ENCODE data around the gene NME7.
"Not testable (repeated sequence)": the region's sequence is repeated elsewhere in the genome, so short reads cannot be mapped to it uniquely, and the experiment has no call there.

NME7 gene

DNA sequence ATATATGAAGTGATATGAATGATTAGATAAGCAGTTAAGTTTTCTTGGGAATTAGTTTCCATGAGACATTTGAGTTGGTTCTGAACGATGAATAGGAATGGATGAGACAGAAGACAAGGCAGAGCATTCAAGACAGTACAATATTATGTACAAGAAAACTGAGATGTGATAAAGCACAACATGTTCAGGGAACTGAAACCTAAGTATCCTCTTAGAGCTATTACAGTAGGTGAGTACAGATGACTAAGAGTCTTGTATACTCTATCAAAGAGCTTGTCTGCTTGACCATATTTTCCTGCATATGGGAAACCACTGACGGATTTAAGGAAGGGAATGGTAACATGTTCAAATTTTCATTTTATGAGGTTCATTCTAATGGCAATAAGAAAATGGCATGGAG, 61.6 kb downstream of the NME7 start:
- no peak for DNase-seq

DNA sequence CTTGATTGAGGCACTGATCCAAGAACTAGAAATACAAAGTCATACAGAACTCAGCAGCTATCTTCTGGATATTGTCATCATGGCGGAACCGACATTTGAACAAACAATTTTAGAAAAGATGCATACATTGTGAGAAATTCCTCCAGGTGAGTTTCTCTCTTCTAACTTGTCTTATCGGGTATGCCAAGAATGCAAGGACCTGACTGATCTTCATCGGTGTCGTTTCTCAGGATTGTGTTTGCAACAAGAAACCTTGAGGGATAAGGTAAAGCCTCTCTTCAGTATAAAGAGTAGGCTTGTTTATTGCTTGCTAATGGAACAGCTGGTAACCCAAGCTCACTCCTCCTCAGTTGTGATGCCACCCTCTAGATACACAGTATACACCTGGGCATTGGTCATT, 62.2 kb downstream of the NME7 start:
- DNase-seq = no peak

DNA sequence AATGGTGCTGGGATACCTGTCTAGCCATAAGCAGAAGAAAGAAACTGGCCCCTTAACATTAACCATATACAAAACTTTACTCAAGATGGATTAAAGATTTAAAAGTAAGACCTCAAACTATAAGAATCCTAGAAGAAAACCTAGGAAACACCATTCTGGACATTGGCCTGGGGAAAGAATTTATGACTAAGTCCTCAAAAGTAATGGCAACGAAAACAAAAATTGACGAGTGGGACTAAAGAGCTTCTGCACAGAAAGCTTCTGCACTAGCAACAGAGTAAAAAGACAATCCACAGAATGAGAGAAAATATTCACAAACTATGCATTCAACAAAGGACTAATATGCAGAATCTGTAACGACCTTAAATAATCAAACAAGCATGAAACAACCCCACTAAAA, 66.7 kb downstream of the NME7 start:
- no peak for DNase-seq

DNA sequence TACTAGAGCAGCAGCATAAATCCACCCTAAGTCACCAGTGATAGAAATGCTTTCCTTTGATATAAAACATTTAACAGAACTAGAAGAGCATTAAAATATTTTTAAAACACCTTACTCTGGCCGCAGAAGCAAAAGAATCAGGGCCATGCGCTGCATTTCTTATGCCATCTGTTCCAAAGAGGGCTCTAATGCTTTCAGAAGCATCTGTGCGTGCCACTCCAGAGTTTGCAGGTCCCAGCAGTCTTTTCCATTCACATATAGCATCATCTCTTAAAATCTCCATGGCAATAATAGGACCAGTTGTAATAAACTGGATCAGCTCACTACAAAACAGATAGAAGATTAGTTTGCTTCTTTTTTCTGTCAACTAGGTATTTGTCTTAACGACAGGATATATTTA, 69.2 kb downstream of the NME7 start:
- DNase-seq = no peak

DNA sequence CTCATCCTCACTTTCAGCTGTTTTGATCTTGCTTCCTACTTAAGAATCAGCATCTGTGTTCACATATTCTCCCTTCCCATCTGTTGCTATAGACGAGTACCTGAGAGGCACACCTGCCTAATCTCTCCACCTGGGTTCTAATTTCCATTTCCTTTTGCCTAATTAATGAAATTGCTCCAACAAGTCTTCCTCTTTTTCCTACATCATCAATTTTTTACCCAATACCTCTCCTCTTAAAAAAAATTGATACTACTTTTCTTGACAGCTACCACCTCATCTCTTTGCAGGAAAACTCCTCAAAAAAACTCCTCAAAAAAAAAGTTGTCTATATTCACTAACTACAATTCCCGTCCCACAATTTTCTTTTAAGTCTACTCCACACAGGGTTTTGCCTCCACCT, 71.8 kb downstream of the NME7 start:
- no peak for DNase-seq

DNA sequence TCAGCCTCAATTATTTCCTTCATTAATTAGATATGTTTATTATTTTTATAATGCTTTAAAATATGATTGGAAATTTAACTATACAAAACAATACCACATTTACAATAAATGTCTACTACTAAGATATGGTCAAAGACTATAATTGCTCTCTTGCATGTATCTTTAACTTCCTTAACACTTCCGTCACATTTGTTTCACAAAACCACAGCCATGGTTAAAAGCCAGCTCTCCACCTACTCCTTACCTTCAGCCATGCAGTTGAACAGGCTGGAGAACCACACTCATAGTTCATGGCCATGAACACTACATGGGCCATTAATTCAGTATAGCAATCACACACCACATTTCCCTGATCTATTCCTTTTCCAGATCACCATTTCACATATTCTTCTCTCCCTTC, 72.2 kb downstream of the NME7 start:
- no peak for DNase-seq

DNA sequence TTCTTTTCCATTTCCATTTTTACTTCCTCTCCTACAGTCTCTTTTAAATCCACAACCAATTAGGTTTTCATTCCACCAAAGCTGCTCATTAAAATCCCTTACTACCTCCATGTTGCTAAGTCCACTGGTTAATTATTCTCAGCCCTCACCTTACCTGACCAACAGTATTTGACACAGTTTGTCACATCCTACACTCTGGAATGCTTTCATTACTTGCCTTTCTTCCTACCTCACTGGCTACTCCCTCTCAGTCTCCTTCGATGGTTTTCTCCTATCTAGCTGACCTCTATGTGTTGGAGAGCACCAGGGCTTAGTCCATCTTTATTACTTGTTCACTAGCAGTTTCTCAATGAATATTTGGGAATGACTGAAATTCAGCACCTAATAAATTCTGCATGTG, 78.6 kb downstream of the NME7 start:
- no peak for DNase-seq

DNA sequence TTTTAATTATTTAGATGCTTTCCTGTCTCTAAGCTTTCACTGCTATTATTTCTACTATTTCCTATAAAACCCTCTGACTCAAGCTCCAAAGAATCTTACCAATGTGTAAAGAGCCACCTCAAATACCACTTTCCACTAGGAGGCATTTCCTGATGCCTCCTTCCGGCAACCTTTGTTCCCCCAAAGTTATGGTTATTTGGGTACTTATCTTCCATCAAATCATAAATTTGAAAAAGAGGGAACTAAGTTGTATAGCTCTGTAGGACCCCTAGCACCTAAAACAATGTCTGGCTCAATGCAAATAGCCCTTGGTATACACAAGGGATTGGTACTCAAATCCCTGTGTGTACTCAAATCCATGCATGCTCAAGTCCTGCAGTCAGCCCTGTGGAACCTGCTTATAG, 79.6 kb downstream of the NME7 start:
- DNase-seq = no peak

DNA sequence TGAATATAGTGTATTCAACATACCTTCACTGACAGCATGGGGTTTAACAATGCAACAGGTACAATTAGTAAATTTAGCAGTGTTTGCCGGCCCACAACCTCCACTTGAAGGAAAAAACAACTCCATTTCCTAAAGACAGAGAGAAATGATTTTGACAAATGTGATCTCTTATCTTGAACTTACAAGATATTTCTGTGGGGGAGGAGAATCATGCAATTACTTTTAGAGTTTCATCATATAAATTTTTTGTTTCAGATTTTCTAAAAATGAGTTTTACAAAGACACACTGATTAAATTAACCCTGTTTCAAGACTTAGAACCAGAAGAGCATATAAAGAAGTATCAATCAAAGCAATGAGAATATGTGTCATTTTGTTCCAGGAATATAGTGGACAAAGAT, 80.3 kb downstream of the NME7 start:
- no peak for DNase-seq

DNA sequence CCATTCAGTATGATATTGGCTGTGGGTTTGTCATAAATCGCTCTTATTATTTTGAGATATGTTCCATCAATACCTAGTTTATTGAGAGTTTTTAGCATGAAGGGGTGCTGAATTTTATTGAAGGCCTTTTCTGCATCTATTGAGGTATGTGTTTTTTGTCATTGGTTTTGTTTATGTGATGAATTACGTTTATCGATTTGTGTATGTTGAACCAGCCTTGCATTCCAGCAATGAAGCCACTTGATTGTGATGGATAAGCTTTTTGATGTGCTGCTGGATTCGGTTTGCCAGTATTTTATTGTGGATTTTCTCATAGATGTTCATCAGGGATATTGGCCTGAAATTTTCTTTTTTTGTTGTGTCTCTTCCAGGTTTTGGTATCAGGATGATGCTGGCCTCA, 86.0 kb downstream of the NME7 start:
- DNase-seq = not testable (repeated sequence)

DNA sequence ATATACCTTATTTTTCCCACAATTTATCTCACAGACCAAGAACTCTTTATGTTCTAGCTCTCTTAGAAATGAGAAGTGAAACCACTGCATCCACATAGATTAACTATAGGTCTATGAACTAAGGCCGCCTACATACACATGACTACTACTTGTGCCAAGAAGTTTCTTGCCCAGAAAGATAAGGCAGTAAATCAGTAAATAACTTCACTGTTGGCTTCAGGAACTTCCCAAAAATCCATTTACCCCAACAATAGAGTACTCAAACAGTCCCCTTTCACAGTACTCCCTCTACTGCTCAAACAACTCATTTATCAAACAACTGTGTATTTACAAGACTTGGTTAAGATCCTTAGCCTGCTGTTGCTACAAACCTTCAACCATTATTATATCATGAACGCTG, 96.5 kb downstream of the NME7 start:
- no peak for DNase-seq

DNA sequence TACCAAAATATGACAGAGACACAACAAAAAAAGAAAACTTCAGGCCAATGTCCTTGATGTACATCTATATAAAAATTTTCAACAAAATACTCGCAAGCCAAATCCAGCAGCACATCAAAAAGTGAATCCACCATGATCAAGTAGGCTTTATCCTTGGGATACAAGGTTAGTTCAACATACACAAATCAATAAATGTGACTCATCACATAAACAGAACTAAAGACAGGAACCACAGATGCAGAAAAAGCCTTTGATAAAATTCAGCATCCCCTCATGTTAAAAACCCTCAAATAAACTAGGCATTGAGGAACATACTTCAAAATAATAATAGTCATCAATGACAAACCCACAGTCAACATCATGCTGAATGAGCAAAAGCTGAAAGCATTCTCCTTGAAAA, 101.5 kb downstream of the NME7 start:
- no peak for DNase-seq

DNA sequence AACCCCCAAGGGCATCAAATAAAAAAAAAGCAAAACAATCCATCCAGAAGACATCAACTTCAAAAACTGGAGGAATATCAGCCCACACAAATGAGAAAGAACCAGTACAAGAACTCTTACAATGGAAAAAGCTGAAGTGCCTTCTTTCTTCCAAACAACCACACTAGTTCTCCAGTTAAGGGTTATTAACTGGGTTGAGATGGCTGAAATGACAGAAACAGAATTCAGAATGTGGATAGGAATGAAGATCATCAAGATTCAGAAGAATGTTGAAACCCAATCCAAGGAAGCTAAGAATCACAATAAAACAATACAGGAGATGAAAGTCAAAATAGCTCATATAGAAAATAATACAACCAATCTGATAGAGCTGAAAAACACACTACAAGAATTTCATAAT, 104.5 kb downstream of the NME7 start:
- no peak for DNase-seq

DNA sequence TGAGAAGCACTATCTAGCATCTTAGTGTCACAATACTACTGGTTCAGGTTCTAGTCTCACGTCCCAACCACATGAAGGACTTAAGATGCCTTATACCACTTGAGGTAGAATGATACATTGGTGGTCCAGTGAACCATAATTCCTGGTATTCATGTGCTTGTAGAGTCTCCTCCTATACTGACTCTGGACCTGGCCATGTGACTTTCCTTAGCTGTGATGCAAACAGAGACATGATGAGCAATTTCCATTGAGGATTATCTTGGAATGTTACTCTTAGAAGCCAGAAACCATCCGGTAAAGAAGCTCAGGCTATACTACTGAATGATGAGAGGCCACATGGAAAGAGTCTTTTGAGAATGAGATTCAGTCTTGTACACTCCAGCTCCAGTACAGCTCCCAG, 105.7 kb downstream of the NME7 start:
- DNase-seq = no peak

DNA sequence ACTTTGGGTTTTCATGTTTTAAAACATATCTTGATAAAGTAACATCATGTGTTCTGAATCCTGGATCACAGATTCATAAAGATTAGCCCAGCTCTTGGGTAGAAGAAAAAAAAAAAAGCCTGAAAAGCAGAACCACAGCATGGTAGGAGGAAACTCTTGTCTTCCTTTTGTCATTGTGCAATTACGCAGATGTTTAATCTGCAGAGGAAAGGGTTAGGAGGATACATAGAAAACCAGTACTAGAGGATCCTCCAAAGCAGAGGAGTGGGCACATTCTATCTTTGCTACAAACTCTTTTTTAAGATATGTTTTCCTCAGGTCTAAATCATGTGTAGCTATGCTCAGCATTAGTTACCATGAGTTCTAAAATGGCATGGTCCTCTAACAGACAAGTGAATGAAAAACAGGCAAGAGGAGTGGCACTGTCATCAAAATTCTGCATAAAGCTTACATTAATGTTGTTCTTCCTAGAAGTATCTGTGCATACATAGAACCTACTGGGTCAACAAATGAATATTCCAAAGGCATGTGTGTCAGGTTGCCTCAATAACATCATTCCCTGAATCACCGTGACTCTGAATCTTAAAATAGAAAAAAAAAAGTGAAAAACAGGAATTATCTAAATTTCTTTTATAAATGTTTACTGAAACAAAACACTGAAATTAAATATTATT, 107.0 kb downstream of the NME7 start:
- no peak for DNase-seq

DNA sequence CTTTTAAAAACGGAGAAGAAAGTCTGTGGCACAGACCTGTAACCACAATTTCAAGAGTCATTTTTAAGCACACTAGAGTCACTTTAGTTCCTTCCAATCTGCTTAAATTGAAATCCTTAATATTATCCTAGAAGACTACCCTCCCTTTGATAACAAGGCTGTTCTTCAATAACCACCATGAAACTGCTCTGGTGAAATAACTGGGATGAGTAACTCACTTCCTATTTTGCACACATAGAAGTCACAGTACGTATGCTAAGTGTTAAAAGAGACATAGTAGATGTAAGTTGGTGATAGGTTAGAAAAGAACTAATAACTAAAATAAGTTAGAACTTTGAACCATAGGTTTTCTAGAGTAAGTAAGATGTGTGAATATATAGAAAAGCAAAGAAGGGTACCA, 107.8 kb downstream of the NME7 start:
- DNase-seq = no peak

DNA sequence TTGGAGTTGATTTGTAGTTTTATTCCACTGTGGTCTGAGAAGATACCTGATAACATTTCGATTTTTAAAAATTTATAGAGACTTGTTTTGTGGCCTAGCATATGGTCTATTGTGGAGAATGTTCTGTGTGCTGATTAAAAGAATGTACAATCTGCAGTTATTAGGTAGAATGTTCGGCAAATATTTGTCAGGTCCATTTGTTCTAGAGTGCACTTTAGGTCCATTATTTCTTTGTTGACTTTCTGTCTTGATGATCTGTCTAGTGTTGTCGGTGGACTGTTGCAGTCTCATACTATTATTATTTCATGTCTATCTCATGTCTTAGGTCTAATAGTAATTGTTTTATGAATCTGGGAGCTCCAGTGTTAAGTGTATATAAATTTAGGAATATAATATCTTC, 116.8 kb downstream of the NME7 start:
- no peak for DNase-seq

DNA sequence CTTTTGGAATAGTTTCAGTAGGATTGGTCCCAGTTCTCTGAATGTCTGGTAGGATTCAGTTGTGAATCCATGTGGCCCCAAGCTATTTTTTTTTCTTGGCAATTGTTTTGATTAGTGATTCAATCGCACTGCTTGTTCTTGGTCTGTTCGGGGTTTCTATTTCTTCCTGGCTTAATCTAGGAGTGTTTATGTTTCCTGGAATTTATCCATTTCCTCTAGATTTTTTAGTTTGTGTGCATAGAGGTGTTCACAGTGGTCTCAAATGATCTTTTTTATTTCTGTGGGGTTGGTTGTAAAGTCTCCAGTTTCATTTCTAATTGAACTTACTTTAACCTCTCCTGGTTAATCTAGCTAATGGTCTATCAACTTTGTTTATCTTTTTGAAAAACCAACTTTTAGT, 117.6 kb downstream of the NME7 start:
- DNase-seq = no peak

DNA sequence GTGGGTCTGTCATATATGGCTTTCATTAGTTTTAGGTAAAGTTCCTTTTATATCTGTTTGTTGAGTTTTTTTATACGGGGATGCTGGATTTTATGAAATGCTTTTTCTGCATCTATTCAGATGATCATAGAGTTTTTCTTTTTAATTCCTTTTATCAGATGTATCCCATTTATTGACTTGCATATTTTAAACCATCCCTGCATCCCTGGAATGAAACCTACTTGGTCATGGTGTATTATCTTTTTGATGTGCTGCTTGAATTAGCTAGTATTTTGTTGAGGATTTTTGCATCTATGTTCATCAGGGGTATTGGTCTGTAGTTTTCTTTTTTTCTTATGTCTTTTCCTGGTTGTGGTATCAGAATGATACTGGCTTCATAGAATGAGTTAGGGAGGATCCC, 118.0 kb downstream of the NME7 start:
- no peak for DNase-seq

DNA sequence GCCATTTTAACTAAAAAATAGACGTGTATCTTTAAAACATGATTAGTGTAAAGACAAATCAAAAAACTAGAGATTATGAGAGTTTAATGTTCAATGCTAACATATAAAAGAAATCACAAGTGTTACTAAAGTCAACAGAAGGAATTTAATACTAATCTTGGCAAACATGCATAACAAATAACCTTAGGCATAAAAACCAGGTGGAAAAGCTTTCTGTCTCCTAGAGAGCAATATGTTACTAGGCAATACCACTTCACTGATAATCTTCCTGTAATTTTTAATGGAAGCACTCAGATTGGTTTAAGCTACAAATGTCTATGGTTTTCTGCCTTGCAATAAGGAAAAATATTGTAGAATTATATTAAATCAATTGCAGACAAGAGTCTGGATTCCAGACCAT, 121.9 kb downstream of the NME7 start:
- no peak for DNase-seq

DNA sequence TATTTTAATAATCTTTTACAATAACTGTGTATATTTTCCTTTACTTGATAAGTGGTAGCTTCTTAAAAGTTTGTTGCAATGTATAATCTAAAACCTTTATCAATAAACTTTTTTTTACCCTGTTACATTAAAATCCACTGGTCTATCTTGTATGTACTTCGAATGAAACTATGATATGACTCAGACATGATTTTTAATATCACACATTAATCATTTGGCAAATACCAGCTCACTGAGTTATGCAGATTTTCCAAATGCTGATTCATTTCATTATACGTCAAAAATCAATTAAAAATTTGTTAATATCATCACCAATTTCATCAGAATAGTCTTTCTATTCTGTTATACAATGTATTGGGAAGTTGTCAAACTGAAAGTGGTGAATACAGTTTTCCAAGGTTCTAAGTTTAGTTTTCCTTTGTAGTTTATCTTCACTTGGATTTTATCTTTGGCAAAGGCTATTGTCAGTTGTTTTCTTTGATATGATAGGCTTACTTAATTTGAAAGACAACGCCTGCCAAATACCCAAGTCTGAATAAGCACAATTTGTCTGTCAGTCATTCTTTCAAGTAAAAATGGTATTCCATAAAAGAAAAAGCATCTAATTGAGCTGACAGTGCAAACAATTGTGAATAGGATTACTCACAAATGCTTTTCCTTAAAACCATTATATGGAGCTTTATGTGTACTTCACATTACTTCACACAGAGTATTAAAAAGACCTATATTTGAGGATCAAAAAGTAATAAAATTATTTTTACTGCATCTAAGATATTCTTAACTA, 127.0 kb downstream of the NME7 start:
- no peak for DNase-seq

DNA sequence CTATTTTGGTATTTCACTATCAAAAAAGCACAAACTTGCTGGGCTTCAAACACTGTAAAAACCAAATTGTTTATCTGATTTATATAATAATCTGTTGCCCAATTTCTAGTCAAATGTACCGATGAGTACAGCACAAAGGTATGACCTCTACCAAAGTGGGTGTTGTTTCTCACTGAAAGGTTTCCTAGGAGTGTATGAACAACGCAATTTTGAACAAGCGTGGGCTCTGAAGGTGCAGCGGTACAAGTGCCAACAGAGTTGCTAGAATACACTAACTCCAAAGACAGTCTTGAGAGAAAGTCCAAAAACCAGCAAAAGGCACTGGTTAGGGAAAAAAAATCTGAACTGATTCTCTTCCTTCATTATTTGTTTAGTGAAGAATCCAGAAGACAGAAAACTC, 130.7 kb downstream of the NME7 start:
- DNase-seq = no peak

DNA sequence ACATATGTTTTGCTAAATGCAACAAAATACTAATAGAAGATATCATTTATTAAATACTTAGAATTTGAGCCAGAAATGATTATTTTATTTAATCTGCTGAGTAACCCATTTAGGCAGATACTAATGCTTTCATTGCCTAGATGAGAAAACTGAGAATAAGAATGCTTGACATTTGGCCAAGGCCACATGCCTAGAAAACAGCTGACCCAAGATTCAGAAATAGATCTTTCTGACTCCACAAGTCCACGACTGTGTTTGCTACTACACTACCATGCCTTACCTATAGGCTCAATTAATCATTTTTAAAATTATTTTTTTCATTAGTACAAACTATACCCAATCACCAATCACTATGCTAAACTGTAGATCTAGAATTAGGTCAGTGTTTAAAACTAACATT, 131.5 kb downstream of the NME7 start:
- no peak for DNase-seq

DNA sequence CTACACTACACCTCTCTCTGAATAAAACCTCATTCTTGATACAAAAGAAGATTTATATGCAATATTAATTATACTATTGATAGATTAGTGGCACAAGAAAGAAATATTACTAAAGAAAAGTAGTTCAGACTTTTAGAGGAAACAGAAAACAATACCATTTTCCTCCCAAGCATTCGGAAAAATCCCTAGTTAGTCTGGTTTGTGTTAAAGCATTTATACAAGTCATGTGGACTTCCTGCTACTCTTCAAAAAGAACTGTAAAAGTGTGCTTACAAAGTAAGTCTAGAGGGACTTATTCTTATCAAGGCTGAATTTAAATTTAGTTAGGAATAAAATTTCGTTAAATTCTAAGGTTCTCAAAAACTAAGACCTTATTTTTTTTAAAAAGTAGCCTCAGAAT, 132.0 kb downstream of the NME7 start:
- no peak for DNase-seq
